Measurements from ENCODE around the gene SCYL1.
A peak's percentile ranks its signal among the peaks of the same experiment; 100 is the strongest.

SCYL1 gene

GRCh38 chr11:65537620-65538231 lies 12.8 kb downstream of the SCYL1 start:
- DNase-seq, result no peak

- DNase-seq, result no peak
Observed at GRCh38 chr11:65538232-65538914, 13.5 kb downstream of the SCYL1 start.

- no peak for DNase-seq
Observed at GRCh38 chr11:65538915-65539743, 14.2 kb downstream of the SCYL1 start.

- DNase-seq, result no peak
Observed at GRCh38 chr11:65539744-65540289, 14.9 kb downstream of the SCYL1 start.

GRCh38 chr11:65540290-65541092 lies 15.6 kb downstream of the SCYL1 start:
- DNase-seq, result peak; percentile 74

- no peak for DNase-seq
Observed at GRCh38 chr11:65541093-65541982, 16.5 kb downstream of the SCYL1 start.

GRCh38 chr11:65542738-65543390 lies 18.0 kb downstream of the SCYL1 start:
- DNase-seq, result no peak

- DNase-seq, result no peak
Observed at GRCh38 chr11:65545853-65546216, 21.0 kb downstream of the SCYL1 start.

GRCh38 chr11:65546217-65546958 lies 21.5 kb downstream of the SCYL1 start:
- DNase-seq, result no peak

- no peak for DNase-seq
Observed at GRCh38 chr11:65547446-65548125, 22.7 kb downstream of the SCYL1 start.

GRCh38 chr11:65548395-65548794 lies 23.5 kb downstream of the SCYL1 start:
- no peak for DNase-seq

GRCh38 chr11:65549096-65549495 lies 24.2 kb downstream of the SCYL1 start:
- no peak for DNase-seq

- no peak for DNase-seq
Observed at GRCh38 chr11:65551572-65552387, 26.9 kb downstream of the SCYL1 start.

- DNase-seq, result no peak
Observed at GRCh38 chr11:65552388-65552951, 27.6 kb downstream of the SCYL1 start.

GRCh38 chr11:65553301-65554001 lies 28.6 kb downstream of the SCYL1 start:
- no peak for DNase-seq

- no peak for DNase-seq
Observed at GRCh38 chr11:65554057-65554818, 29.4 kb downstream of the SCYL1 start.

- no peak for DNase-seq
Observed at GRCh38 chr11:65554842-65555430, 30.1 kb downstream of the SCYL1 start.

Measured in GOT3 (cell line).